A549 (cell line): ENCODE results near the gene NPEPPS. TPM values are rescaled to one million over a fixed set of nuclear protein-coding genes. Genes with fewer than 3 reads are reported as not detected.
A peak's percentile ranks its signal among the peaks of the same experiment; 100 is the strongest.
"Not testable (repeated sequence)": the region's sequence is repeated elsewhere in the genome, so short reads cannot be mapped to it uniquely, and the experiment has no call there.

Experiments
- ATAC-seq, 2 experiments: fragments of 200-7000 bp in 1 of 2; fragments of >200 bp in 1 of 2; cut with Nextera tagmentation in 1 of 2; cut with Tn5 transposase in 1 of 2; 3 replicates each; pipeline versions ENCODE4 v1.8.0 to v1.9.1; 2018 to 2020; ENCODE audit warnings: mild to moderate bottlenecking in 1 of 2, moderate library complexity in 1 of 2
- CTCF ChIA-PET: fragments of 300-600 bp; sonication (Branson Sonifier 250); formaldehyde crosslinking; extraction: SDS; loops from one replicate; lab custom pipeline; 2021; ENCODE audit warnings: antibody characterized with exemption, inconsistent platforms; lab: Yijun Ruan, JAX
- POLR2A ChIA-PET: fragments of 350-600 bp; formaldehyde crosslinking; extraction: SDS; loops from one replicate; lab custom pipeline; 2021; ENCODE audit warnings: antibody characterized with exemption, inconsistent platforms; lab: Yijun Ruan, JAX
- DNase-seq, 2 experiments: peaks; one replicate each; pipeline versions ENCODE4 v3.0.0 to v3.0.0-alpha.2; 2011 to 2016; ENCODE audit warnings: low read depth in 1 of 2, low spot score in 1 of 2
- FAIRE-seq: peaks from 2 replicates; lab custom pipeline; 2011; peaks lifted over from hg19 to GRCh38; lab: Jason Lieb, UNC
- H3K27ac ChIP-seq, 2 experiments: fragments of >200 bp; sonication (Bioruptor Twin); formaldehyde crosslinking; 3 replicates each; pipeline ENCODE4 v1.5.1; 2016 to 2017
- H3K4me1 ChIP-seq: fragments of >200 bp; sonication (Bioruptor Twin); formaldehyde crosslinking; 3 replicates; pipeline ENCODE4 v1.6.1; 2016
- H3K4me2 ChIP-seq: fragments of >200 bp; sonication (Bioruptor Twin); formaldehyde crosslinking; 3 replicates; pipeline ENCODE4 v1.6.1; 2016
- H3K4me3 ChIP-seq: fragments of >200 bp; sonication (Bioruptor Twin); formaldehyde crosslinking; 3 replicates; pipeline ENCODE4 v1.5.1; 2016
- H3K9me3 ChIP-seq: fragments of >200 bp; sonication (Bioruptor Twin); formaldehyde crosslinking; 3 replicates; pipeline ENCODE4 v1.6.1; 2016
- GATA3 ChIP-seq: IDR thresholded peaks from 2 replicates; pipeline ENCODE4 v1.6.1; 2012; ENCODE audit warnings: borderline replicate concordance
- JUN ChIP-seq, 2 experiments: fragments of >200 bp; sonication (Bioruptor Twin); formaldehyde crosslinking; IDR thresholded peaks; 2 replicates in 1 of 2; 3 replicates in 1 of 2; pipeline ENCODE4 v1.6.1; 2016 to 2017
- MAFK ChIP-seq: fragments of 450-650 bp; IDR thresholded peaks from 2 replicates; pipeline ENCODE4 v1.6.1; 2014; ENCODE audit not compliant: partially characterized antibody
- MAX ChIP-seq: IDR thresholded peaks from 2 replicates; pipeline ENCODE4 v1.6.1; 2012
- WGBS: methylation state at CpG from one replicate; pipeline ENCODE4 v1.1.6; 2017; ENCODE audit errors: missing lambda C conversion rate; 5-methylcytosine and 5-hydroxymethylcytosine counted together
- polyA plus RNA-seq, 4 experiments: library from polyadenylated mRNA; depleted of rRNA in 3 of 4; stranded (reverse); fragments of >200 nt; fragmentation: RNase III in 1 of 4; extraction: RNeasy Plus Mini Kit Qiagen cat#74134 plus additional on column Dnase treatment in 1 of 4; gene quantifications; 2 replicates in 3 of 4; 3 replicates in 1 of 4; pipeline ENCODE4 v1.2.3, GENCODE V29; 2011 to 2017

Gene NPEPPS
- polyA plus RNA-seq, 2 of the 4 experiments (the other 2 are of a cell fraction): 99.2 to 169 TPM

- H3K4me3 ChIP-seq, H3K9me3 ChIP-seq: not testable (repeated sequence)
- Histone ChIP-seq H3K27ac (peak overlapping the region; percentile 82 to 84), H3K4me2 (peak overlapping the region; percentile 81), H3K4me1 (peaks cover 31% of the 10 kb centered on the region)
- TF ChIP-seq JUN (IDR thresholded peaks at IDR 0.05) (0 out of 5 replicates have a peak, but pooled peaks of 1 of the 2 experiments have one; percentile 42), MAX (peak; percentile 43; the same call in 1 of the 2 replicates), GATA3 (peak; percentile 63; the same call in 1 of the 2 replicates)
- ChIA-PET POLR2A (interaction anchor here (1.6 kb wide), 1 partner anchor 113 kb away, joined by 4 read pairs; no protein-coding TSS in a partner anchor), CTCF (interaction anchor here (3.1 kb wide), 1 partner anchor 114 kb away, joined by 69 read pairs; no protein-coding TSS in a partner anchor)
- DNase-seq (peak in 1 of 2 experiments; percentile 44), FAIRE-seq (peak; percentile 83), ATAC-seq (peak; percentile 92 to 93)
- 19% methylated on average over 5 of the region's 8 CpGs for WGBS
Observed at GRCh38 chr17:47502122-47502731, 28.7 kb upstream of the NPEPPS start.

GRCh38 chr17:47502776-47503455 is 28.0 kb upstream of the NPEPPS start:
- Histone ChIP-seq H3K4me2 (peak overlapping the region; percentile 81), H3K27ac (peak overlapping the region; percentile 82 to 84), H3K4me1 (peaks cover 31% of the 10 kb centered on the region)
- WGBS: 23% methylated on average over 2 of the region's 2 CpGs
- CTCF ChIA-PET, POLR2A ChIA-PET, H3K9me3 ChIP-seq, H3K4me3 ChIP-seq: not testable (repeated sequence)
- FAIRE-seq (peak; percentile 49), DNase-seq (peak in 1 of 2 experiments; percentile 75), ATAC-seq (peak; percentile 69 to 81; a peak in 5 of 6 replicates)
- 0 out of 5 replicates have a peak, but pooled peaks of 1 of the 2 experiments have one; percentile 21 for TF ChIP-seq JUN (IDR thresholded peaks at IDR 0.05)
- TF ChIP-seq MAX: peak; percentile 1; the same call in 1 of the 2 replicates

GRCh38 chr17:47511701-47512146 is 19.2 kb upstream of the NPEPPS start:
- H3K9me3 ChIP-seq, H3K4me2 ChIP-seq, FAIRE-seq, H3K4me1 ChIP-seq, H3K4me3 ChIP-seq, DNase-seq, POLR2A ChIA-PET: not testable (repeated sequence)
- ATAC-seq: peak; percentile 70 to 81; a peak in 5 of 6 replicates
- CTCF ChIA-PET: interaction anchor here (0.6 kb wide), 1 partner anchor 219 kb away, joined by 4 read pairs; no protein-coding TSS in a partner anchor
- peak overlapping the region in 1 of 2 experiments; percentile 54; a peak in 1 of 6 replicates for H3K27ac ChIP-seq
- WGBS: 20% methylated on average over 1 of the region's 3 CpGs

- FAIRE-seq: peak; percentile 32
- not testable (repeated sequence) for DNase-seq
- CTCF ChIA-PET: interaction anchor here (0.7 to 0.9 kb wide), 2 partner anchors 93 to 103 kb away, joined by 3 to 4 read pairs; no protein-coding TSS in a partner anchor
Observed at GRCh38 chr17:47513301-47513700, 17.6 kb upstream of the NPEPPS start.

GRCh38 chr17:47518880-47519279 is 12.0 kb upstream of the NPEPPS start:
- CTCF ChIA-PET, H3K4me3 ChIP-seq, H3K27ac ChIP-seq, H3K4me2 ChIP-seq, H3K9me3 ChIP-seq, DNase-seq, H3K4me1 ChIP-seq, POLR2A ChIA-PET: not testable (repeated sequence)
- TF ChIP-seq MAFK: peak; percentile 61
- FAIRE-seq (peak; percentile 89), ATAC-seq (peak; percentile 74 to 82; a peak in 4 of 6 replicates)

More at GRCh38 chr17:47513301-47513700, 17.6 kb upstream of the NPEPPS start:
- H3K9me3 ChIP-seq, H3K4me3 ChIP-seq, ATAC-seq, H3K4me2 ChIP-seq, H3K27ac ChIP-seq, H3K4me1 ChIP-seq, POLR2A ChIA-PET: not testable (repeated sequence)
- WGBS: 73% methylated on average over 6 of the region's 6 CpGs

GRCh38 chr17:47519365-47519764 is 11.5 kb upstream of the NPEPPS start:
- FAIRE-seq, H3K4me1 ChIP-seq, H3K27ac ChIP-seq, POLR2A ChIA-PET, ATAC-seq, H3K9me3 ChIP-seq, H3K4me3 ChIP-seq, H3K4me2 ChIP-seq, DNase-seq, CTCF ChIA-PET: not testable (repeated sequence)

- H3K4me2 ChIP-seq, H3K27ac ChIP-seq, DNase-seq, H3K9me3 ChIP-seq, POLR2A ChIA-PET, H3K4me1 ChIP-seq, CTCF ChIA-PET, H3K4me3 ChIP-seq: not testable (repeated sequence)
- FAIRE-seq (peak; percentile 86), ATAC-seq (peak; percentile 36 to 51; a peak in 2 of 6 replicates)
- 36% methylated on average over 4 of the region's 4 CpGs for WGBS
Observed at GRCh38 chr17:47520279-47520678, 10.6 kb upstream of the NPEPPS start.

GRCh38 chr17:47521434-47521833 is 9.5 kb upstream of the NPEPPS start:
- FAIRE-seq, H3K4me3 ChIP-seq, POLR2A ChIA-PET, H3K4me2 ChIP-seq, H3K27ac ChIP-seq, ATAC-seq, H3K9me3 ChIP-seq, CTCF ChIA-PET, H3K4me1 ChIP-seq, DNase-seq: not testable (repeated sequence)
- WGBS: 73% methylated on average over 1 of the region's 1 CpG

GRCh38 chr17:47522341-47522740 is 8.6 kb upstream of the NPEPPS start:
- DNase-seq, H3K9me3 ChIP-seq, CTCF ChIA-PET, H3K4me2 ChIP-seq, H3K4me3 ChIP-seq, ATAC-seq, FAIRE-seq, H3K4me1 ChIP-seq, H3K27ac ChIP-seq, POLR2A ChIA-PET: not testable (repeated sequence)
